HCT116 (cell line): ENCODE results near the gene FSTL4. TPM values are rescaled to one million over a fixed set of nuclear protein-coding genes. Genes with fewer than 3 reads are reported as not detected.

ENCODE experiments used
- ATAC-seq: fragments of 200-7000 bp; cut with Tn5 transposase; 2 replicates; pipeline ENCODE4 v1.9.1; 2020; ENCODE audit warnings: mild to moderate bottlenecking, moderate library complexity
- BruUV-seq: library from RNA; stranded (reverse); fragments of 400-500 nt; replicated peaks from 2 replicates; lab custom pipeline; 2021; lab: Mats Ljungman, UMichigan
- CTCF ChIA-PET: fragments of 300-600 bp; sonication (Branson Sonifier 250); formaldehyde crosslinking; loops from one replicate; lab custom pipeline; 2021; ENCODE audit warnings: antibody characterized with exemption; lab: Charles Lee
- POLR2A ChIA-PET: fragments of 300-600, 350-600 bp; sonication (Branson Sonifier 250); formaldehyde crosslinking; loops from one replicate; lab custom pipeline; 2021; ENCODE audit warnings: antibody characterized with exemption; lab: Charles Lee
- RAD21 ChIA-PET, 2 experiments: fragments of 300-600 bp; sonication (Branson Sonifier 250); formaldehyde crosslinking; loops; one replicate each; lab custom pipeline; 2023; ENCODE audit warnings: low total read pairs in 2 of 2; ENCODE audit not compliant: uncharacterized antibody in 2 of 2, unreplicated experiment in 2 of 2, low non-redundant PET in 1 of 2; lab: Charles Lee
- DNase-seq: peaks from one replicate; pipeline ENCODE4 v3.0.0-alpha.2; 2010; ENCODE audit warnings: low read depth, low spot score
- H2AFZ ChIP-seq: fragments of 200-600 bp; shearing (Covaris generic), sonication (generic); 2 replicates; pipeline ENCODE4 v1.6.1; 2017; ENCODE audit warnings: low read depth, mixed run types, mixed read lengths, antibody characterized with exemption, low read length; ENCODE audit not compliant: poor library complexity, severe bottlenecking
- H3K27ac ChIP-seq: 2 replicates; pipeline ENCODE4 v1.5.1; 2012; ENCODE audit warnings: low read depth, low read length
- H3K27me3 ChIP-seq: fragments of 200-600 bp; sonication (generic); 2 replicates; pipeline ENCODE4 v1.6.1; 2016; ENCODE audit warnings: mixed run types, low read length, mixed read lengths; ENCODE audit not compliant: insufficient read depth
- H3K36me3 ChIP-seq, 2 experiments: fragments of 200-500 bp in 1 of 2; fragments of 200-600 bp in 1 of 2; sonication (Bioruptor generic) in 1 of 2; sonication (generic) in 1 of 2; 2 replicates each; pipeline versions ENCODE4 v1.5.1 to v1.6.1; 2014 to 2016; ENCODE audit warnings: low read length in 2 of 2, inconsistent platforms in 1 of 2, mixed read lengths in 1 of 2, mixed run types in 1 of 2; ENCODE audit not compliant: insufficient read depth in 2 of 2, control insufficient read depth in 1 of 2
- H3K4me1 ChIP-seq, 2 experiments: fragments of 200-600 bp in 1 of 2; sonication (generic) in 1 of 2; 2 replicates each; pipeline versions ENCODE4 v1.5.1 to v1.6.1; 2012 to 2017; ENCODE audit warnings: low read length in 2 of 2, inconsistent platforms in 1 of 2, mild to moderate bottlenecking in 1 of 2, mixed read lengths in 1 of 2, mixed run types in 1 of 2, moderate library complexity in 1 of 2; ENCODE audit not compliant: insufficient read depth in 2 of 2, control insufficient read depth in 1 of 2
- H3K4me2 ChIP-seq: fragments of 200-600 bp; sonication (generic); 2 replicates; pipeline ENCODE4 v1.6.1; 2017; ENCODE audit warnings: mixed run types, low read length, mixed read lengths
- H3K4me3 ChIP-seq, 2 experiments: fragments of 200-600 bp in 1 of 2; sonication (generic) in 1 of 2; replicated peaks in 1 of 2; 2 replicates each; pipeline ENCODE4 v1.5.1; 2011 to 2016; ENCODE audit warnings: low read length in 2 of 2, control low read depth in 1 of 2, low read depth in 1 of 2, mild to moderate bottlenecking in 1 of 2, mixed read lengths in 1 of 2, mixed run types in 1 of 2
- H3K79me2 ChIP-seq: fragments of 200-600 bp; sonication (generic); 2 replicates; pipeline ENCODE4 v1.6.1; 2017; ENCODE audit warnings: mild to moderate bottlenecking, mixed run types, low read length, moderate library complexity, mixed read lengths; ENCODE audit not compliant: insufficient read depth
- H3K9ac ChIP-seq: fragments of 200-600 bp; sonication (generic); 2 replicates; pipeline ENCODE4 v1.6.1; 2016; ENCODE audit warnings: low read length, mixed read lengths
- H3K9me2 ChIP-seq: fragments of 200-600 bp; sonication (generic), shearing (Covaris generic); 2 replicates; pipeline ENCODE4 v1.6.1; 2017; ENCODE audit warnings: mixed run types, mild to moderate bottlenecking, moderate library complexity; ENCODE audit not compliant: insufficient read depth
- H3K9me3 ChIP-seq, 2 experiments: fragments of 200-500 bp in 1 of 2; fragments of 200-600 bp in 1 of 2; sonication (Bioruptor generic) in 1 of 2; sonication (generic) in 1 of 2; 2 replicates each; pipeline ENCODE4 v1.6.1; 2014 to 2017; ENCODE audit warnings: low read length in 2 of 2, mixed read lengths in 2 of 2, inconsistent platforms in 1 of 2, low read depth in 1 of 2, mild to moderate bottlenecking in 1 of 2, mixed run types in 1 of 2, moderate library complexity in 1 of 2; ENCODE audit not compliant: control insufficient read depth in 1 of 2, insufficient read depth in 1 of 2
- H4K20me1 ChIP-seq: fragments of 200-600 bp; sonication (generic), shearing (Covaris generic); 2 replicates; pipeline ENCODE4 v1.6.1; 2017; ENCODE audit warnings: mixed run types, mild to moderate bottlenecking, moderate library complexity; ENCODE audit not compliant: insufficient read depth
- CEBPB ChIP-seq: IDR thresholded peaks from 2 replicates; pipeline ENCODE4 v1.6.1; 2012; ENCODE audit warnings: low read depth
- EZH2 ChIP-seq: fragments of 200-600 bp; sonication (generic); IDR thresholded peaks from 2 replicates; pipeline ENCODE4 v1.6.1; 2017; ENCODE audit warnings: antibody characterized with exemption, mixed run types
- FOSL1 ChIP-seq: IDR thresholded peaks from 2 replicates; pipeline ENCODE4 v1.6.1; 2012; ENCODE audit warnings: low read depth
- JUND ChIP-seq: IDR thresholded peaks from 2 replicates; pipeline ENCODE4 v1.6.1; 2012
- POLR2A ChIP-seq: IDR thresholded peaks from 2 replicates; pipeline ENCODE4 v1.7.0; 2011; ENCODE audit warnings: borderline replicate concordance; ENCODE audit not compliant: insufficient read depth, insufficient read length; ENCODE audit errors: extremely low read depth
- POLR2AphosphoS5 ChIP-seq: IDR thresholded peaks from 2 replicates; pipeline ENCODE4 v1.6.1; 2011; ENCODE audit warnings: mild to moderate bottlenecking, low read depth, low read length, moderate library complexity
- TCF7L2 ChIP-seq: IDR thresholded peaks from 2 replicates; pipeline ENCODE4 v1.7.0; 2011; ENCODE audit warnings: borderline replicate concordance, inconsistent platforms; ENCODE audit not compliant: insufficient read depth, insufficient read length; ENCODE audit errors: extremely low read depth
- intact Hi-C: fragments of 100-400 bp; cut with micrococcal nuclease; formaldehyde crosslinking; loops from 2 replicates; pipeline ENCODE4 v1.10.0; 2022
- total RNA-seq: library from RNA; stranded (reverse); gene quantifications from one replicate; pipeline ENCODE4 v1.2.1, GENCODE V29; 2021; ENCODE audit not compliant: unreplicated experiment
- TF ChIP-seq, protein P1 (sequence below): IDR thresholded peaks from 2 replicates; pipeline ENCODE4 v1.6.1; 2012

FSTL4 gene
- total RNA-seq, 1 experiment from 2014 or later = 0.37 TPM

DNA sequence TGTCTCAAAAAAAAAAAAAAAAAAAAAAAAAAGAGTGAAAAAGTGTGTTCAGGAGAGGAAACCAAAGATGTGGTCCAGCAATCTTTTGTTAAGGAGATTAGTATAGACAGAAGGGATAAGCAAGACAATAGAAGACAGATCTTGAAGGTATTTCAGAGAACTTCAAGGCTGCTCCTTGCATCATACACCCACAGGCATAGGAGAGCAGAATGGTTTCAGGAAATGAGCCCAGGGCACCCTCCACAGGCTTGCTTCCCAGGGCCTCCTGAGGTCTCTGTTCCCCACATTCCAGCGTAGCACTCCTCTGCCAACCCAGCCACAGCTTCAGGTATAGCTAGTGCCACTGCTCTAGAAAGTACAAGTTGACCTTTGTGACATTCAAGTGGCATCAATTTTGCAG, 65.8 kb downstream of the FSTL4 start (continued):
- TF ChIP-seq TCF7L2 (no peak), EZH2 (no peak), FOSL1 (no peak), CEBPB (no peak), POLR2A (no peak)
- TF ChIP-seq, all 23 proteins: peak for 0

DNA sequence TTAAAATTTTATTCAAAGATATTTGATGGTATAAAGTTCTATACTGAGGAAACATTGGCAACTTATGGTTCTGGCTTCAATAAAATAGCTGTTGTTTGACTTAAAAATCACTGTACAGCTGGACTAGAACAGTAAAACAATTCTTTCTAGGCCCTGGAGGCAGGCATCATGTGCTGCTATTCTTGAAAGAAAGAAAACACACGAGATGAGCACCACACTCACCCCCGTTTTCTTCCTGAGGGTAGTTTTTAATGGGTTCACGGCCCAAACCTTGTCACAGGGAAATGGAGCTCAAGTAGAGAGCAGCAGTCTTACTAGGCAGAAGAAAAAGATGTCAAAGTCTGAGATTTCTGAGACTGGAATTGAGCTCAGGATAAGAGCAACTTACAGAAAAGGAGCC, 68.0 kb downstream of the FSTL4 start:
- intact Hi-C loops = no loop called here
- DNase-seq (no peak), ATAC-seq (no peak)
- ChIA-PET RAD21 (no interaction called here), POLR2A (no interaction called here), CTCF (interaction anchor here (1.1 to 1.3 kb wide), 2 partner anchors 9 to 10 kb away, joined by 3 to 4 read pairs; no protein-coding TSS in a partner anchor)
- no peak overlapping the region for H3K4me3 ChIP-seq
- H2AFZ ChIP-seq = no peak overlapping the region
- H4K20me1 ChIP-seq = no peaks in the 10 kb centered on the region
- no TSS peak for BruUV-seq
- H3K79me2 ChIP-seq = no peaks in the 10 kb centered on the region
- H3K4me1 ChIP-seq = no peaks in the 10 kb centered on the region
- no peaks in the 10 kb centered on the region for H3K9me3 ChIP-seq
- H3K9ac ChIP-seq = no peak overlapping the region
- H3K36me3 ChIP-seq = no peaks in the 10 kb centered on the region
- no peak overlapping the region for H3K4me2 ChIP-seq
- H3K27ac ChIP-seq = no peak overlapping the region
- no peaks in the 10 kb centered on the region for H3K9me2 ChIP-seq
- H3K27me3 ChIP-seq = peaks cover 26% of the 10 kb centered on the region
- TF ChIP-seq POLR2AphosphoS5 = no peak

DNA sequence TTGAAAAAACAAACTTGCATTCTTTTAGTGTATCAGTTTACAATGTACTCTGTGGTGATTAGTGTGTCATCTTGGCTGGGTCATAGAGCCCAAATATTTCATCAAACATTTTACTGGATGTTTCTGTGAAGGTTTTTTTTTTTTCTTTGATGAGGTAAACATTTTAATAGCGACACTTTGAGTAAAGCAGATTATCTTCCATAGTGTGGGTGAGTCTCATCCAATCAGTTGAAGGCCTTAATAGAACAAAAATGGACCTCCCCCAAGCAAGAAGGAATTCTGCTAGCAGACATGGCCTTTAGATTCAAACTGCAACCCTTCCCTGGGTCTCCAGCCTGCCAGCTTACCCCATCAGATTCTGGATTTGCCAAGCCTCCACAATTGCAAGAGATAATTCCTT, 72.5 kb downstream of the FSTL4 start:
- Histone ChIP-seq H3K9me2 (no peaks in the 10 kb centered on the region), H3K4me1 (no peaks in the 10 kb centered on the region), H3K9me3 (no peaks in the 10 kb centered on the region)
- TF ChIP-seq JUND = no peak
- no peak for TF ChIP-seq EZH2
- TF ChIP-seq, protein P1, sequence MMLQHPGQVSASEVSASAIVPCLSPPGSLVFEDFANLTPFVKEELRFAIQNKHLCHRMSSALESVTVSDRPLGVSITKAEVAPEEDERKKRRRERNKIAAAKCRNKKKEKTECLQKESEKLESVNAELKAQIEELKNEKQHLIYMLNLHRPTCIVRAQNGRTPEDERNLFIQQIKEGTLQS = no peak
- TF ChIP-seq, all 23 proteins: peak for 0
- ChIA-PET CTCF (no interaction called here), POLR2A (no interaction called here), RAD21 (no interaction called here)
- ATAC-seq = no peak
- Histone ChIP-seq H4K20me1 (no peaks in the 10 kb centered on the region), H3K4me2 (no peak overlapping the region), H3K27ac (no peak overlapping the region), H2AFZ (no peak overlapping the region), H3K4me3 (no peak overlapping the region), H3K27me3 (peaks cover 48% of the 10 kb centered on the region), H3K36me3 (no peaks in the 10 kb centered on the region), H3K9ac (no peak overlapping the region), H3K79me2 (no peaks in the 10 kb centered on the region)
- DNase-seq = no peak
- intact Hi-C loops = no loop called here
- BruUV-seq = no TSS peak
